ENCODE data around the gene MAGI1. TPM values are rescaled to one million over a fixed set of nuclear protein-coding genes. Genes with fewer than 3 reads are reported as not detected.

Gene MAGI1
- total RNA-seq, 1 experiment from 2014 or later: 38.6 TPM

- RAD21 ChIA-PET (ENCODE audit: low non-redundant PET in 1 of 2, low total read pairs in 2 of 2, uncharacterized antibody in 2 of 2, unreplicated experiment in 2 of 2): no interaction called here
- H3K27me3 ChIP-seq (ENCODE audit: insufficient read depth, low read length): no peaks in the 10 kb centered on the region
- POLR2A ChIA-PET: no interaction called here
- H3K36me3 ChIP-seq (ENCODE audit: control insufficient read depth in 1 of 2, insufficient read depth in 2 of 2, low read length in 2 of 2): no peaks in the 10 kb centered on the region
- 0 out of 2 replicates have a peak, but pooled peaks cover 3% of the 10 kb centered on the region for H3K79me2 ChIP-seq (ENCODE audit: insufficient read depth, low read length)
- intact Hi-C loops (cut with micrococcal nuclease): no loop called here
- H3K27ac ChIP-seq (ENCODE audit: low read depth, low read length): no peak overlapping the region
- H3K9me2 ChIP-seq (ENCODE audit: insufficient read depth): no peaks in the 10 kb centered on the region
- TF ChIP-seq CEBPB (IDR thresholded peaks at IDR 0.05; ENCODE audit: low read depth) (no peak), EZH2phosphoT487 (IDR thresholded peaks at IDR 0.05; ENCODE audit: borderline replicate concordance) (no peak), CBX3 (IDR thresholded peaks at IDR 0.05; ENCODE audit: low read depth) (no peak)
- no peak overlapping the region for H3K4me2 ChIP-seq (ENCODE audit: low read length)
- DNase-seq (ENCODE audit: low read depth, low spot score) (no peak), ATAC-seq (peak; percentile 36; the same call in 1 of the 2 replicates)
- H3K4me1 ChIP-seq (ENCODE audit: control insufficient read depth in 1 of 2, insufficient read depth in 2 of 2, low read length in 2 of 2): peaks cover 3 to 5% of the 10 kb centered on the region in 2 experiments; a peak in 2 of 4 replicates
- H4K20me1 ChIP-seq (ENCODE audit: insufficient read depth): no peaks in the 10 kb centered on the region
- H3K9me3 ChIP-seq (ENCODE audit: control insufficient read depth in 1 of 2, insufficient read depth in 1 of 2, low read depth in 1 of 2, low read length in 2 of 2): no peaks in the 10 kb centered on the region
- H3K9ac ChIP-seq (ENCODE audit: low read length): no peak overlapping the region
- no peak overlapping the region for H2AFZ ChIP-seq (ENCODE audit: low read depth, low read length, poor library complexity, severe bottlenecking)
- CTCF ChIA-PET: no interaction called here
- no peak overlapping the region for H3K4me3 ChIP-seq (replicated peaks in 1 of 2; ENCODE audit: low read depth in 1 of 2, low read length in 2 of 2)
- BruUV-seq (replicated peaks): no TSS peak
Measured at GRCh38 chr3:65854606-65855304, 184.0 kb downstream of the MAGI1 start.

- Histone ChIP-seq H3K27ac (ENCODE audit: low read depth, low read length) (no peak overlapping the region), H4K20me1 (ENCODE audit: insufficient read depth) (no peaks in the 10 kb centered on the region), H3K9me3 (ENCODE audit: control insufficient read depth in 1 of 2, insufficient read depth in 1 of 2, low read depth in 1 of 2, low read length in 2 of 2) (no peaks in the 10 kb centered on the region), H3K4me3 (replicated peaks in 1 of 2; ENCODE audit: low read depth in 1 of 2, low read length in 2 of 2) (no peak overlapping the region), H3K79me2 (ENCODE audit: insufficient read depth, low read length) (0 out of 2 replicates have a peak, but pooled peaks cover 3% of the 10 kb centered on the region), H3K4me2 (ENCODE audit: low read length) (no peak overlapping the region), H3K27me3 (ENCODE audit: insufficient read depth, low read length) (no peaks in the 10 kb centered on the region), H3K36me3 (ENCODE audit: control insufficient read depth in 1 of 2, insufficient read depth in 2 of 2, low read length in 2 of 2) (no peaks in the 10 kb centered on the region), H2AFZ (ENCODE audit: low read depth, low read length, poor library complexity, severe bottlenecking) (no peak overlapping the region), H3K9ac (ENCODE audit: low read length) (no peak overlapping the region), H3K9me2 (ENCODE audit: insufficient read depth) (no peaks in the 10 kb centered on the region), H3K4me1 (ENCODE audit: control insufficient read depth in 1 of 2, insufficient read depth in 2 of 2, low read length in 2 of 2) (peaks cover 3 to 5% of the 10 kb centered on the region in 2 experiments; a peak in 2 of 4 replicates)
- CTCF ChIA-PET: no interaction called here
- DNase-seq (ENCODE audit: low read depth, low spot score) (no peak), ATAC-seq (no peak)
- TF ChIP-seq EZH2 (IDR thresholded peaks at IDR 0.05) (no peak), ATF3 (IDR thresholded peaks at IDR 0.05) (no peak), POLR2A (IDR thresholded peaks at IDR 0.05; ENCODE audit: borderline replicate concordance, extremely low read depth, insufficient read depth, insufficient read length) (no peak), TCF7L2 (IDR thresholded peaks at IDR 0.05; ENCODE audit: borderline replicate concordance, extremely low read depth, insufficient read depth, insufficient read length) (no peak), FOSL1 (IDR thresholded peaks at IDR 0.05; ENCODE audit: low read depth) (no peak), ZNF274 (IDR thresholded peaks at IDR 0.05; ENCODE audit: low read depth, low read length) (no peak), YY1 (IDR thresholded peaks at IDR 0.05; ENCODE audit: extremely low read depth, insufficient replicate concordance, low read depth, low read length) (no peak), RAD21 (IDR thresholded peaks at IDR 0.05; ENCODE audit: low read depth) (no peak), SRF (IDR thresholded peaks at IDR 0.05; ENCODE audit: low read depth) (no peak), SP1 (IDR thresholded peaks at IDR 0.05; ENCODE audit: low read depth) (no peak), ZBTB33 (IDR thresholded peaks at IDR 0.05; ENCODE audit: extremely low read depth, insufficient replicate concordance, low read length) (no peak)
- TF ChIP-seq, protein P1, sequence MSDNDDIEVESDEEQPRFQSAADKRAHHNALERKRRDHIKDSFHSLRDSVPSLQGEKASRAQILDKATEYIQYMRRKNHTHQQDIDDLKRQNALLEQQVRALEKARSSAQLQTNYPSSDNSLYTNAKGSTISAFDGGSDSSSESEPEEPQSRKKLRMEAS (IDR thresholded peaks at IDR 0.05): no peak
- POLR2A ChIA-PET: no interaction called here
- intact Hi-C loops (cut with micrococcal nuclease): no loop called here
- RAD21 ChIA-PET (ENCODE audit: low non-redundant PET in 1 of 2, low total read pairs in 2 of 2, uncharacterized antibody in 2 of 2, unreplicated experiment in 2 of 2): no interaction called here
- no TSS peak for BruUV-seq (replicated peaks)
Measured at GRCh38 chr3:65851827-65852226, 186.9 kb downstream of the MAGI1 start.
